DMS 273 (cell line): Measurements from ENCODE around the gene LIPA.

Experiments used
- DNase-seq: peaks from one replicate; lab custom pipeline; 2025; ENCODE audit not compliant: unreplicated experiment; lab: John Stamatoyannopoulos, UW

The LIPA gene

GRCh38 chr10:89241486-89242344 lies 9.9 kb downstream of the LIPA start:
- no peak for DNase-seq

DNA sequence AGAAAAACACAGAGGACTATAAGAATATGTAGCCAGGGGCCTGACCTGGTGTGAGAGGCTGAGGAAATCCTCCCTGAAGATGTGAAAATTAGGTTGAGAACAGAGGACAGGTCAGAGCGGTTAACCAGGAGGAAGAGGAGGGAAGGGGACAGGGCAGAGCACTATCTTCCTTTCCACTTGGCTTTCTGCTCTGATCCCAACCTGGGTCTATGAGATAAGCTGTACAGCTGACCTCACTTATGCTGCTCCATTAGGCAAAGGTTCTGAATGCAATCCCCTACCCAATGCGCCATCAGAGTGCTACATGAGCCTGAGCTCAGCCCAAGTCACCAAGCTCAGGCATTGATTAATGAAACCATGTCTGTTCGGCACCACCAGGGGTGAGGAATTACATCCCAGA lies 10.5 kb downstream of the LIPA start:
- DNase-seq = no peak

DNA sequence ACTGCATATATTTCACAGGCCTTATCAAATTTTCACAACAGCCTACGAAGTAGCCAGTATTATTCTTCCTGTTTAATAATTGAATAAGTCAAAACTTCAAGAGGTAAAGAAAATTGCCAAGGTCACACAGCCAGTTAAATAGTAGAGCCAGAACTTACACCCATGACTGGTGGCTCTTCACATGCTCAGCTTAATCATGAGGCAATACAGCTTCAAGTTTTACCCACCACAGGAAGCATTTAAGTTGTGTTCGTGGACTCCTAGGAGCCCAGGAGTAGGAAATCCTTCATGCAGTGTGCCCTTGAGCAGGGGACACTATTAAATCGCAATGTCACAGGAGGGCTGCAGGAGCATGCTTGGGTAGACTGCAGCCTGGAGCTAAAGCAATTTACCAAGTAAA lies 11.1 kb downstream of the LIPA start:
- DNase-seq = no peak

DNA sequence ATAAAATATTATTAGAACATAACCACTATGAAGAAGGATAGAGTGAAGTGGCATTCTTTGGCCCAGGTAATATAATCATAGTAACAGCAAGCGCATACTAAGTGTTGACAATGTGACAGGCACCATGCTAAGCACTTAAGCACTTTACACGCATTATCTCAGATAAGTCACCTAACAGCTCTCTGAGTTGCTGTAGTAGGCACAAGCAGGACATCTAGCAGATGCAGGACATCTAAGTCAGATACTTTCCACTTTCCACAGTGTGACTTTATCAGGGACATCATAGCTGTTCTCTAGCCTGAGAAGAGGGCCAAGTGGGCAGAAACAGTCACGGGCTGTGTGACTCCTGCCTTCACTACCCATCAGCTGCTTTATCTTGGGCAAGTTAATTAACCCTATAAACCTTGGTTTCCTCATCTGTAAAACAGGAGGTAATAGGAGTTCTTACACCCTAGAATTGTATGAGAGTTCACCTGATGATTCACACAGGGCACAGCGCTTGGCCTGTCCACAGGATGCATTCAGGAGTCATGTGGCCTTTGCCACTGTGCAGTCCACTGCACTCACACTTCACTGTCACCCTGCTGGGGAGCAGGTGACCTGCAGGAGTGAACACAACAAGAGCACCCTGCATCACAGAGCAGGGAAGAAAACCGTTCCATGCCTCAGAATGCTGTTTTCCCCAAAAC lies 12.5 kb downstream of the LIPA start:
- no peak for DNase-seq

DNA sequence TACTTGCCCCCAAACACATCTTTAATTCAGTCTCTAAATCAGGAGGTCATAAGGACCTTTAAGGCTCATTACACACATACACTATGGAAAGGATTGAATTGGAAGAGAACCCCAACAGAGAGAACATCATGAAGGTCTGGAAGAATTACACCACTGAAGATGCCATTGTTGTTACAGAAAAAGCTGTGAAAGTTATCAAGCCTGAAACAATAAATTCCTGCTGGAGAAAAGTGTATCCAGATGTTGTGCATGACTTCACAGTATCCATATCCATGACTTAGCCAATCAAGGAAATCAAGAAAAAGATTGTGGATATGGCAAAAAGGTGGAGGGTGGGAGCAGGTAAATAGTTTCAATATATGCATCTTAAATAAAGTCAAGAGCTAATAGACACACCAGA lies 13.7 kb downstream of the LIPA start:
- DNase-seq = no peak

GRCh38 chr10:89236226-89236797 lies 15.3 kb downstream of the LIPA start:
- no peak for DNase-seq

DNA sequence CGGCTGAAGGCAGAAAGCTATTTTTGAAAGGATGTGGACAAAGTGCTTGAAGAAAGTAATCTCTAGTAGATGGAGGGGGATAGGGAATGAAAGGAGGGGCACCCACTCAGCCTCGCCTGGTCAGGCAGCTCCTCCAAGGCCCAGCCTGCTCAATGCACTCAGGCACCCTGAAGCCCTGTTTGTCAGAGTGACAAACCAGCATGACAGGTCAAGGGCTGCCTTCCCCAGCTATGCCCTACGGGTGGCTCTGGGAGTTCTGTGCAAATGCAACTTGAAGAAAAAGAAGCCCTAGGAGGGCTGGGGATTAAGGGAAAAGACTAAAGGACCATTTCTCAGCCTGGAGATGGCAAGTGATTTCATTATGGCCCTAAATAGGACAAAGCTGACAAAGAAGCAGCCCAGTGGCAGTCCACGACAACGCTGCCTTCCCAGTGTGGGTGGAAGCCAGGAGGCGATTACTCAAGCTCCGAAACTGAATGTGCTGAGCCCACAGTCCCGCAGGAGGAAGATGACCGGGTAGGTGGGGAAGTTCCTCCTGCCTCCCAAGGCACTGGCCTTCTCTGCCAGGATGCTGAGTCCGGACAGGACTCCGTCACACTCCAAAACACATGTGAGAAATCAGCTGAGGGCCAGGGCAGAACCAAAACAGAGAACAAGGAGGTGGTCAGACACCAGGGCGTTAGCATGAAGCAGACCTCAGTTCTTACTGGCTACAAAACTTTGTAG lies 16.3 kb downstream of the LIPA start:
- no peak for DNase-seq

GRCh38 chr10:89233033-89233432 lies 18.5 kb downstream of the LIPA start:
- DNase-seq = no peak

DNA sequence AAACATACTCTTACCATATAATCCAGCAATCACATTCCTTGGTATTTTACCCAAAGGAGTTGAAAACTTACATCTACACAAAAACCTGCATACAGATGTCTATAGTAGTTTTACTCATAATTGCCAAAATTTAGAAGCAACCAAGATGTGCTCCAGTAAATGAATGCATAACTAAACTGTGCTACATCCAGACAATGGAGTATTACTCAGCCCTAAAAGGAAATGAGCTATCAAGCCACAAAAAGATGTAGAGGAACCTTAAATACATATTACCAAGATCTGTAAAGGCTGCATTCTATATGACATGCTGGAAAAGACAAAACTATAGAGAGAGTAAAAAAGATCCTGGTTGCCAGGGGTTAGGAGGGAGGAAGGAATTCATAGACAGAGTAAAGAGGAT lies 22.6 kb downstream of the LIPA start:
- no peak for DNase-seq

DNA sequence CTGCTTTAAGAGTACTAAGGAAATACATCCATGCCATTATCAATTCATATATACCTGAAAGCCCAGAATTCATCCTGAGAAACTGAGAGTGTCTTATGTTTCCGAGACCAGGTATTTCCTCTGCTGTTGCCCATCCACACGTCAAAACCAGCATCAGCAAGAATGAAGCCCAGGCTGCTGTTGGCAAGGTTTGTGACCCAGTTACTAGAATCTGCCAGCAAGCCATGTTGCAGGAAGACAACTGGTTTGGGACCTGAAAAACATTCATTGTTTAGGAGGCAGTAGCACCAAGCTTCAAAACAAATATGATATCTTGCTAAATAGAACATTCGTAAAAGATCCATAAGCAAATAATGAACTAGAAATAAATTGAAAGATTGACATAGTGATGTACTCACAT lies 23.4 kb downstream of the LIPA start:
- no peak for DNase-seq

- no peak for DNase-seq
Measured at GRCh38 chr10:89226891-89227290, 24.7 kb downstream of the LIPA start.

DNA sequence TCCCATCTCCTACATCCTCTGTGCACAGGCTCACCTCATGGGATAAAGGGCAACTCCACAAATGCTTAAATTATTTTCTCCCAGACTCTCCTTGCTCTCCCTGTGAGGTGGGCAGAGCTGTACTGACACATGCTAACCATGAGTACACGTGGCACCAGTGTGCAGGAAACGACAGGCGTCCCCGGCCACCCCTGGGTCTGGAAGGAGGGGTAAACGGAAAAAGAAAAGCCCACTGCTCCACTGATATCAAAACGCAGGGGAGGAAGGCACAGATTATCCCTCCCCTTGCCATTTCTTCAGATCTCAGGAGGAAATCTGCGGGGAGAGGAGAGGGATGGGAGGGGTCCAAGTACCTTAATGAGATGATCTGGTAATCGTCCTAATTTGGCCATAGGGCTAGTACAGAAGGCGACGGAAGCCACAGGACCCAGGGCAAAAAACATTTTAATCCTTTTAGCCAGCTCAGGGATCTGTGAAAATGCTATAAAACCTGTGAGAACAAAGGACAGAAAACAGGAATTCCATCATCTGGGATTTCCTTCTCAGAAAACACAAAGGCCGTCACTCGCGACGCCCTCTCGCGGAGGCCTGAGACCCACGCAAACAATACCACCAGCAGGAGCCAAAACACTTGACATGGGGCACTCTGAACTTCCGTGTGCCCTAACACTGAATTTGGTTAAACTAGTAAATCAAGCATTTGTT lies 26.7 kb downstream of the LIPA start:
- no peak for DNase-seq

- no peak for DNase-seq
Measured at GRCh38 chr10:89221919-89222318, 29.7 kb downstream of the LIPA start.

GRCh38 chr10:89219513-89220218 lies 31.9 kb downstream of the LIPA start:
- no peak for DNase-seq

- DNase-seq = peak; percentile 75
Measured at GRCh38 chr10:89217057-89217990, 34.3 kb downstream of the LIPA start.

DNA sequence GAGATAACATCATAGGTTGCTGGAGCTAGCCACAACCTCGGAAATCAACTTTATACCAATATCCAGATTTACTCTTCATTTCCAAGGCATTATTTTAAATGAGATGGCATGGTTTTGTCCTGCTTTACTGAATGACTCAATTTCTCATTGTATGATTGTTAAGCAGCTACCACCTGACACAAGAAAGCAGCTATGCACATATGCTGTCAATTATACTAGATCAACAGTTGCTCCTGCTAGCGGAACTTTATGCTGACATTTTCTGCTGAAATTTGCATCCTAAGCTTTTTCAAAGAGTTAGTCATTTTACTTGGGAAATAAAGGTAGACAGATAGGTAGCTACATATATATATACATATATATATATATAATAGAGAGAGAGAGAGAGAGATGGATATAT lies 35.5 kb downstream of the LIPA start:
- no peak for DNase-seq

DNA sequence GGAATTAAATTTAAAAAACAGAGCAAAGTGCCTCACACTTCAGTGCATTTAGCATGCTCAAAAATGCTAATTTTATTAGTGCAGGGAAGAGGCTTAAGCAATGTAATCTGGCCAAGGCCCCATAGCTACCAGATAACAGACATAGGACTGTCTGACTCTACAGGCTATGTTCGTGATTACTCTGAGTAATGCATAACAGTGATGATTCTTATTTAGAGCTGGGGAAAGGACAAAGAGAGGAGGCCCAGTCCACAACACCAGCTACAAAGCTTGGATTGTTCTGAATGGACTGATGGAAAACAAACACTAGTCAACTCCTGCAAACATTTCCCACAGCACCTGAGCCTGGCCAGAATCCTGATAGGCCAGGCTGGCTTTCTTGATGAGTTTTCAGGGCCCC lies 36.1 kb downstream of the LIPA start:
- DNase-seq = no peak

DNA sequence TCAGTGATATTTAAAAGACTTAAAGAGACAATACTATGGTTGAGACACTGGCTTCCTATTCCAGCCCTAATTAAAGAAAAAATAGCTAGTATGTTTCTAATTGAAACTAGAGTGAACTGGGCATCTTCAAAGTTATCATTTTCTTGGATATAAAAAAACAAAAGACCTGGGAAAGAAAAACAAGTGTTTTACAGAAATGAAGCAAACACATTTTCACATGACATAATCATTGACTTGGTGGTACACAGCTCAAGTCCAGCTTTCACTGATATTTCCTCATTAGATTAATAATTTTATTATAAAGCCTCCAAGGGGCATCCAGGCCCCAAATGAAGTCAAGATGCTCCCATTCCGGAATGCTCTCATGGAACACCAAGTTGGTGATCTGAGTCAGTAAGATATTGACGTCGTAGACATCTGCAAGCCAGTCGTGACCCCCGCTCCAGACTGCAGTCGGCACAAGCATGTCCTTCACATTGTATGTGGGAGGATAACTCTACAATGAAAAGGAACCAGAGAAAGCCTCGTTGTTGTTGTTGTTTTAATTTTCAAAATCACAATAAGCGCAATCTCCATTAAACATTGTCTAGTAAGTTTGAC lies 36.9 kb downstream of the LIPA start:
- no peak for DNase-seq
